ENCODE data around the gene RAB25.
A peak's percentile ranks its signal among the peaks of the same experiment; 100 is the strongest.
"Not testable (repeated sequence)": the region's sequence is repeated elsewhere in the genome, so short reads cannot be mapped to it uniquely, and the experiment has no call there.

Gene RAB25

GRCh38 chr1:156102633-156103511 lies 41.9 kb downstream of the RAB25 start:
- no peak for DNase-seq (ENCODE audit: low read depth)

- no peak for DNase-seq (ENCODE audit: low read depth)
Measured at GRCh38 chr1:156103521-156103947, 42.6 kb downstream of the RAB25 start.

GRCh38 chr1:156104065-156104810 lies 43.3 kb downstream of the RAB25 start:
- no peak for DNase-seq (ENCODE audit: low read depth)

GRCh38 chr1:156104861-156105832 lies 44.2 kb downstream of the RAB25 start:
- no peak for DNase-seq (ENCODE audit: low read depth)

GRCh38 chr1:156106624-156107488 lies 45.9 kb downstream of the RAB25 start:
- no peak for DNase-seq (ENCODE audit: low read depth)

GRCh38 chr1:156108057-156108456 lies 47.1 kb downstream of the RAB25 start:
- DNase-seq (ENCODE audit: low read depth): no peak

- no peak for DNase-seq (ENCODE audit: low read depth)
Measured at GRCh38 chr1:156108664-156109241, 47.8 kb downstream of the RAB25 start.

GRCh38 chr1:156110252-156110651 lies 49.3 kb downstream of the RAB25 start:
- no peak for DNase-seq (ENCODE audit: low read depth)

GRCh38 chr1:156111355-156111962 lies 50.5 kb downstream of the RAB25 start:
- no peak for DNase-seq (ENCODE audit: low read depth)

- DNase-seq (ENCODE audit: low read depth): no peak
Measured at GRCh38 chr1:156112276-156113137, 51.5 kb downstream of the RAB25 start.

- no peak for DNase-seq (ENCODE audit: low read depth)
Measured at GRCh38 chr1:156113282-156113950, 52.5 kb downstream of the RAB25 start.

- peak; percentile 88 for DNase-seq (ENCODE audit: low read depth)
Measured at GRCh38 chr1:156114101-156114918, 53.4 kb downstream of the RAB25 start, which contains the start of gene LMNA. Gene LMNA (plus strand): TSS chr1:156114711. CDS start chr1:156114919, 208 bp downstream.

GRCh38 chr1:156114919-156115513 lies 54.1 kb downstream of the RAB25 start:
- DNase-seq (ENCODE audit: low read depth): no peak

GRCh38 chr1:156115514-156116374 lies 54.8 kb downstream of the RAB25 start:
- peak; percentile 67 for DNase-seq (ENCODE audit: low read depth)

GRCh38 chr1:156116731-156117130 lies 55.8 kb downstream of the RAB25 start:
- DNase-seq (ENCODE audit: low read depth): not testable (repeated sequence)
